Endothelial cell of umbilical vein (primary cell): Measurements from ENCODE around the gene PHACTR1. TPM values are rescaled to one million over a fixed set of nuclear protein-coding genes. Genes with fewer than 3 reads are reported as not detected.

Experiments used
- BruUV-seq: library from RNA; stranded (reverse); fragments of 400-500 nt; replicated peaks from 2 replicates; lab custom pipeline; 2021; lab: Mats Ljungman, UMichigan
- CTCF ChIA-PET: fragments of 300-600, 350-600 bp; sonication (Branson Sonifier 250); formaldehyde crosslinking; loops from one replicate; lab custom pipeline; 2021; ENCODE audit warnings: antibody characterized with exemption, inconsistent platforms; lab: Charles Lee
- POLR2A ChIA-PET: fragments of 300-600, 350-600 bp; sonication (Branson Sonifier 250); formaldehyde crosslinking; loops from one replicate; lab custom pipeline; 2021; ENCODE audit warnings: antibody characterized with exemption, inconsistent platforms; lab: Charles Lee
- DNase-seq: peaks from one replicate; pipeline ENCODE4 v3.0.0-alpha.2; 2011; ENCODE audit warnings: low read depth, low spot score
- FAIRE-seq: peaks from 2 replicates; lab custom pipeline; 2011; peaks lifted over from hg19 to GRCh38; lab: Jason Lieb, UNC
- H2AFZ ChIP-seq: 2 replicates; pipeline ENCODE4 v1.6.0; 2012; ENCODE audit warnings: low read depth, low read length, control low read depth, inconsistent platforms
- H3K27ac ChIP-seq: 2 replicates; pipeline ENCODE4 v1.5.1; 2011; ENCODE audit warnings: low read depth, mild to moderate bottlenecking, control low read depth, low read length, moderate library complexity; ENCODE audit not compliant: insufficient read depth
- H3K27me3 ChIP-seq, 2 experiments: 2 replicates each; pipeline versions ENCODE4 v1.6.0 to v1.6.1; 2011; ENCODE audit warnings: low read length in 2 of 2, mixed read lengths in 1 of 2; ENCODE audit not compliant: control insufficient read depth in 2 of 2, insufficient read depth in 2 of 2
- H3K36me3 ChIP-seq, 2 experiments: 2 replicates in 1 of 2; 3 replicates in 1 of 2; pipeline ENCODE4 v1.5.1; 2011; ENCODE audit warnings: low read length in 2 of 2, mild to moderate bottlenecking in 1 of 2, moderate library complexity in 1 of 2; ENCODE audit not compliant: control insufficient read depth in 2 of 2, insufficient read depth in 2 of 2; ENCODE audit errors: extremely low read depth in 1 of 2
- H3K4me1 ChIP-seq: 3 replicates; pipeline ENCODE4 v1.5.1; 2011; ENCODE audit warnings: mild to moderate bottlenecking, low read length; ENCODE audit not compliant: control insufficient read depth, insufficient read depth; ENCODE audit errors: extremely low read depth
- H3K4me2 ChIP-seq: 2 replicates; pipeline ENCODE4 v1.6.1; 2011; ENCODE audit warnings: low read length, control low read depth, mixed read lengths; ENCODE audit not compliant: insufficient read depth
- H3K4me3 ChIP-seq, 3 experiments: fragments of 200-600 bp in 1 of 3; sonication (generic), shearing (Covaris generic) in 1 of 3; replicated peaks in 1 of 3; 2 replicates each; pipeline ENCODE4 v1.5.1; 2011 to 2016; ENCODE audit warnings: control low read depth in 3 of 3, low read length in 3 of 3, mild to moderate bottlenecking in 2 of 3, inconsistent platforms in 1 of 3, low read depth in 1 of 3, moderate library complexity in 1 of 3; ENCODE audit not compliant: insufficient read depth in 1 of 3
- H3K79me2 ChIP-seq: 2 replicates; pipeline ENCODE4 v1.6.0; 2012; ENCODE audit warnings: low read length, inconsistent platforms; ENCODE audit not compliant: control insufficient read depth, insufficient read depth
- H3K9ac ChIP-seq: replicated peaks from 2 replicates; pipeline ENCODE3; 2011; ENCODE audit warnings: low read length, control low read depth; ENCODE audit not compliant: insufficient read depth; ENCODE audit errors: extremely low read depth
- H3K9me1 ChIP-seq: replicated peaks from 3 replicates; pipeline ENCODE4 v1.6.0; 2011; ENCODE audit warnings: mild to moderate bottlenecking, low read length; ENCODE audit not compliant: control insufficient read depth, insufficient read depth; ENCODE audit errors: extremely low read depth
- H3K9me3 ChIP-seq: replicated peaks from 2 replicates; pipeline ENCODE4 v1.5.1; 2012; ENCODE audit warnings: low read length, inconsistent platforms; ENCODE audit not compliant: control insufficient read depth, insufficient read depth
- H4K20me1 ChIP-seq: replicated peaks from 2 replicates; pipeline ENCODE3; 2011; ENCODE audit warnings: mild to moderate bottlenecking, low read length; ENCODE audit not compliant: control insufficient read depth, insufficient read depth; ENCODE audit errors: extremely low read depth
- EZH2 ChIP-seq: IDR thresholded peaks from 2 replicates; pipeline ENCODE4 v1.6.1; 2012; ENCODE audit warnings: borderline replicate concordance, low read depth, mild to moderate bottlenecking, moderate library complexity, low read length, inconsistent platforms; ENCODE audit not compliant: severe bottlenecking
- FOS ChIP-seq: IDR thresholded peaks from 2 replicates; pipeline ENCODE4 v1.6.1; 2011; ENCODE audit warnings: mild to moderate bottlenecking, low read length, moderate library complexity, borderline replicate concordance; ENCODE audit not compliant: insufficient read depth
- GATA2 ChIP-seq: IDR thresholded peaks from 2 replicates; pipeline ENCODE4 v1.7.0; 2011; ENCODE audit warnings: low read depth, mild to moderate bottlenecking, moderate library complexity, mixed read lengths, low read length; ENCODE audit not compliant: insufficient read length, insufficient read depth
- JUN ChIP-seq: IDR thresholded peaks from 2 replicates; pipeline ENCODE4 v1.6.1; 2011; ENCODE audit warnings: borderline replicate concordance, low read depth; ENCODE audit not compliant: insufficient read length, insufficient read depth
- MYC ChIP-seq: IDR thresholded peaks from one replicate; pipeline ENCODE4 v1.6.1; 2011; ENCODE audit warnings: mild to moderate bottlenecking, low read depth, low read length
- POLR2A ChIP-seq: IDR thresholded peaks from 2 replicates; pipeline ENCODE4 v1.6.1; 2012; ENCODE audit warnings: low read depth, mild to moderate bottlenecking, control low read depth, low read length
- POLR2AphosphoS5 ChIP-seq: IDR thresholded peaks from 2 replicates; pipeline ENCODE4 v1.6.1; 2012; ENCODE audit warnings: low read depth, mild to moderate bottlenecking, control low read depth, low read length, moderate library complexity; ENCODE audit not compliant: insufficient read depth
- dilution Hi-C: fragments of 300-500 bp; cut with MboI; formaldehyde crosslinking; loops from one replicate; pipeline ENCODE4 v1.15.0; 2019; ENCODE audit warnings: low sequenced_read_pairs; ENCODE audit not compliant: extremely low pct_ligation_motif_present
- intact Hi-C: fragments of 100-400 bp; cut with micrococcal nuclease; formaldehyde crosslinking; loops from one replicate; pipeline ENCODE4 v1.10.0; 2022
- polyA plus RNA-seq, 4 experiments: library from polyadenylated mRNA; depleted of rRNA in 3 of 4; stranded (reverse) in 3 of 4; unstranded in 1 of 4; fragments of >200 nt; gene quantifications; 2 replicates each; pipeline versions ENCODE4 v1.2.1 to v1.2.3, GENCODE V29; 2011 to 2012; ENCODE audit warnings: missing spikeins in 1 of 4
- total RNA-seq: library from RNA; stranded (reverse); gene quantifications from 2 replicates; pipeline ENCODE4 v1.2.3, GENCODE V29; 2021
- TF ChIP-seq, protein P1 (sequence below): IDR thresholded peaks from 2 replicates; pipeline ENCODE4 v1.6.1; 2011; ENCODE audit not compliant: insufficient read depth, insufficient read length
- TF ChIP-seq, protein P2 (sequence below), 2 donors: IDR thresholded peaks; 1 replicate in 1 of 2; 2 replicates in 1 of 2; pipeline ENCODE4 v1.5.1; 2011; ENCODE audit warnings: low read length in 2 of 2, mild to moderate bottlenecking in 2 of 2, moderate library complexity in 2 of 2, control low read depth in 1 of 2, inconsistent platforms in 1 of 2, low read depth in 1 of 2; ENCODE audit not compliant: insufficient read depth in 1 of 2; ENCODE audit errors: extremely low read depth in 1 of 2

PHACTR1 gene
- total and polyA plus RNA-seq, 2 donors (not counting 3 experiments of a cell fraction or from before 2014, with no cell fraction given) = 2.4 to 23.2 TPM

DNA sequence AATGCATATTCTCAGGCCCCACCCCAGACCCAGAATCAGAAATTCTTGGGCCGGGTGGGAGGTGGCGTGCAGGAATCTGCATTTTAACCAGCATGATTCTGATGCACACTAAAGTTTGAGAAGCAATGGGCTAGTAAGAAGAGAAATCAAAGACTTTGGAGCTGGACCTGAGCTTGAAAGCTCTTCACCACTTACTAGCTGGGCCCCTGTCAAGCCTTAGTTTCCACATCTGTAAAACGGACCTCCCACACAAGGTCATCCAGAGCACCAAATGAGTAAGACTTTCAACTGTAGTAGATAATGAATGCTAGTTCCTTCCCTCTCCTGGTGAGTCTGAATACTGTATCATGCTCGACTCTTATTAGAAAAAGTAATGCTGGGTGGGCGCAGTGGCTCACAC lies 524.8 kb downstream of the PHACTR1 start:
- Histone ChIP-seq H3K4me2 (no peak overlapping the region), H3K9ac (no peak overlapping the region), H3K36me3 (no peaks in the 10 kb centered on the region), H3K27ac (no peak overlapping the region), H4K20me1 (no peaks in the 10 kb centered on the region), H3K27me3 (no peaks in the 10 kb centered on the region), H3K79me2 (no peaks in the 10 kb centered on the region), H3K4me3 (no peak overlapping the region), H3K9me1 (no peaks in the 10 kb centered on the region), H3K9me3 (no peaks in the 10 kb centered on the region), H3K4me1 (no peaks in the 10 kb centered on the region), H2AFZ (no peak overlapping the region)
- ChIA-PET CTCF (no interaction called here), POLR2A (no interaction called here)
- FAIRE-seq = no peak
- TF ChIP-seq POLR2A = no peak
- no peak for TF ChIP-seq JUN
- no peak for TF ChIP-seq FOS
- no peak for TF ChIP-seq POLR2AphosphoS5
- no peak for TF ChIP-seq EZH2
- no peak for TF ChIP-seq GATA2
- TF ChIP-seq, protein P1, sequence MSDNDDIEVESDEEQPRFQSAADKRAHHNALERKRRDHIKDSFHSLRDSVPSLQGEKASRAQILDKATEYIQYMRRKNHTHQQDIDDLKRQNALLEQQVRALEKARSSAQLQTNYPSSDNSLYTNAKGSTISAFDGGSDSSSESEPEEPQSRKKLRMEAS = no peak
- TF ChIP-seq MYC = no peak
- TF ChIP-seq, protein P2, sequence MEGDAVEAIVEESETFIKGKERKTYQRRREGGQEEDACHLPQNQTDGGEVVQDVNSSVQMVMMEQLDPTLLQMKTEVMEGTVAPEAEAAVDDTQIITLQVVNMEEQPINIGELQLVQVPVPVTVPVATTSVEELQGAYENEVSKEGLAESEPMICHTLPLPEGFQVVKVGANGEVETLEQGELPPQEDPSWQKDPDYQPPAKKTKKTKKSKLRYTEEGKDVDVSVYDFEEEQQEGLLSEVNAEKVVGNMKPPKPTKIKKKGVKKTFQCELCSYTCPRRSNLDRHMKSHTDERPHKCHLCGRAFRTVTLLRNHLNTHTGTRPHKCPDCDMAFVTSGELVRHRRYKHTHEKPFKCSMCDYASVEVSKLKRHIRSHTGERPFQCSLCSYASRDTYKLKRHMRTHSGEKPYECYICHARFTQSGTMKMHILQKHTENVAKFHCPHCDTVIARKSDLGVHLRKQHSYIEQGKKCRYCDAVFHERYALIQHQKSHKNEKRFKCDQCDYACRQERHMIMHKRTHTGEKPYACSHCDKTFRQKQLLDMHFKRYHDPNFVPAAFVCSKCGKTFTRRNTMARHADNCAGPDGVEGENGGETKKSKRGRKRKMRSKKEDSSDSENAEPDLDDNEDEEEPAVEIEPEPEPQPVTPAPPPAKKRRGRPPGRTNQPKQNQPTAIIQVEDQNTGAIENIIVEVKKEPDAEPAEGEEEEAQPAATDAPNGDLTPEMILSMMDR (IDR thresholded peaks at IDR 0.05; ENCODE audit: extremely low read depth in 1 of 2, insufficient read depth in 1 of 2, low read depth in 1 of 2, low read length in 2 of 2) = no peak
- BruUV-seq = no TSS peak
- no peak for DNase-seq
- intact Hi-C loops = no loop called here
- dilution Hi-C loops = no loop called here
